AG10803 (cell line): Measurements from ENCODE around the gene FLOT2.
"Not testable (repeated sequence)": the region's sequence is repeated elsewhere in the genome, so short reads cannot be mapped to it uniquely, and the experiment has no call there.

Experiments
- DNase-seq: peaks from one replicate; pipeline ENCODE4 v3.0.0; 2010; ENCODE audit warnings: low read depth
- H3K4me3 ChIP-seq: 2 replicates; pipeline ENCODE4 v1.5.1; 2011; ENCODE audit warnings: mild to moderate bottlenecking, low read length, control low read depth
- CTCF ChIP-seq: conservative IDR thresholded peaks from 2 replicates; pipeline ENCODE4 v1.5.1; 2011; ENCODE audit warnings: mild to moderate bottlenecking, low read length, control low read depth, inconsistent platforms

Gene FLOT2

GRCh38 chr17:28842282-28843012 lies 55.1 kb downstream of the FLOT2 start, which contains the start of gene FAM222B:
FAM222B (minus strand) TSS chr17:28842790; CDS start chr17:28766667, 76,123 bp downstream.
- H3K4me3 ChIP-seq, result peak within 1 kb of the TSS; percentile 93
- no peak for TF ChIP-seq CTCF
- peak; percentile 73 for DNase-seq

GRCh38 chr17:28841901-28842281 lies 55.6 kb downstream of the FLOT2 start:
- DNase-seq, result no peak
- TF ChIP-seq CTCF, result no peak
- peak overlapping the region; percentile 93 for H3K4me3 ChIP-seq

GRCh38 chr17:28839221-28839620 lies 58.3 kb downstream of the FLOT2 start:
- no peak for TF ChIP-seq CTCF
- DNase-seq, result no peak
- no peak overlapping the region for H3K4me3 ChIP-seq

- not testable (repeated sequence) for H3K4me3 ChIP-seq, DNase-seq
Observed at GRCh38 chr17:28836541-28836940, 61.0 kb downstream of the FLOT2 start.

GRCh38 chr17:28834420-28834819 lies 63.1 kb downstream of the FLOT2 start:
- no peak overlapping the region for H3K4me3 ChIP-seq
- DNase-seq, result no peak
- TF ChIP-seq CTCF, result no peak
